PC-9 (cell line): ENCODE data around the gene RNF126. TPM values are rescaled to one million over a fixed set of nuclear protein-coding genes. Genes with fewer than 3 reads are reported as not detected.
"Not testable (repeated sequence)": the region's sequence is repeated elsewhere in the genome, so short reads cannot be mapped to it uniquely, and the experiment has no call there.

Source experiments
- BruUV-seq: library from RNA; stranded (reverse); fragments of 400-500 nt; replicated peaks from 2 replicates; lab custom pipeline; 2021; lab: Mats Ljungman, UMichigan
- CTCF ChIA-PET: fragments of 300-600 bp; sonication (Branson Sonifier 250); formaldehyde crosslinking; loops from one replicate; lab custom pipeline; 2022; ENCODE audit warnings: antibody characterized with exemption; lab: Charles Lee
- POLR2A ChIA-PET: fragments of 300-600 bp; sonication (Branson Sonifier 250); formaldehyde crosslinking; loops from one replicate; lab custom pipeline; 2022; ENCODE audit warnings: antibody characterized with exemption; ENCODE audit not compliant: unreplicated experiment; lab: Charles Lee
- DNase-seq, 2 experiments: peaks; one replicate each; pipeline versions ENCODE4 v3.0.0 to v3.0.0-alpha.2; 2015 to 2022; ENCODE audit warnings: mixed read lengths in 1 of 2
- H2AFZ ChIP-seq: fragments of 200-600 bp; sonication (generic); 2 replicates; pipeline ENCODE4 v1.8.1; 2017; ENCODE audit warnings: antibody characterized with exemption
- H3F3A ChIP-seq: fragments of 200-600 bp; sonication (generic); 2 replicates; pipeline ENCODE4 v1.8.1; 2017; ENCODE audit warnings: antibody characterized with exemption, mild to moderate bottlenecking, low read depth; ENCODE audit not compliant: insufficient read depth
- H3K27ac ChIP-seq: fragments of 200-600 bp; sonication (generic); 2 replicates; pipeline ENCODE4 v1.6.1; 2016; ENCODE audit warnings: mixed run types
- H3K27me3 ChIP-seq: fragments of 200-600 bp; sonication (generic); 2 replicates; pipeline ENCODE4 v1.6.1; 2016; ENCODE audit warnings: low read depth, mixed run types; ENCODE audit not compliant: insufficient read depth
- H3K36me3 ChIP-seq: fragments of 200-600 bp; sonication (generic); 2 replicates; pipeline ENCODE4 v1.6.1; 2016; ENCODE audit warnings: low read depth, mixed run types
- H3K4me1 ChIP-seq: fragments of 200-600 bp; sonication (generic); replicated peaks from 2 replicates; pipeline ENCODE4 v1.6.1; 2016; ENCODE audit warnings: mixed run types; ENCODE audit not compliant: insufficient read depth
- H3K4me2 ChIP-seq: fragments of 200-600 bp; sonication (generic); 2 replicates; pipeline ENCODE4 v1.6.1; 2017; ENCODE audit warnings: mixed run types
- H3K4me3 ChIP-seq: fragments of 200-600 bp; sonication (generic); 2 replicates; pipeline ENCODE4 v1.6.1; 2016; ENCODE audit warnings: mixed run types
- H3K79me2 ChIP-seq: fragments of 200-600 bp; sonication (generic); 2 replicates; pipeline ENCODE4 v1.6.1; 2017; ENCODE audit warnings: low read depth, mixed run types
- H3K9me2 ChIP-seq: fragments of 200-600 bp; sonication (generic); 2 replicates; pipeline ENCODE4 v1.8.1; 2017; ENCODE audit warnings: mild to moderate bottlenecking; ENCODE audit not compliant: insufficient read depth
- H3K9me3 ChIP-seq: fragments of 200-600 bp; sonication (generic); 2 replicates; pipeline ENCODE4 v1.8.1; 2016; ENCODE audit warnings: low read depth; ENCODE audit not compliant: insufficient read depth
- H4K20me1 ChIP-seq: fragments of 200-600 bp; sonication (generic); 2 replicates; pipeline ENCODE4 v1.8.1; 2017; ENCODE audit not compliant: insufficient read depth
- EZH2 ChIP-seq: fragments of 200-600 bp; sonication (generic); IDR thresholded peaks from 2 replicates; pipeline ENCODE4 v1.8.0; 2017; ENCODE audit warnings: antibody characterized with exemption, low read depth
- intact Hi-C: fragments of 100-400 bp; cut with micrococcal nuclease; formaldehyde crosslinking; loops from one replicate; pipeline ENCODE4 v1.10.0; 2022; ENCODE audit not compliant: unreplicated experiment
- total RNA-seq: library from RNA; stranded (reverse); gene quantifications from 2 replicates; pipeline ENCODE4 v1.2.3, GENCODE V29; 2021
- TF ChIP-seq, protein P1 (sequence below): fragments of 200-600 bp; sonication (generic); conservative IDR thresholded peaks from 2 replicates; pipeline ENCODE4 v1.6.1; 2017; ENCODE audit warnings: mixed run types, antibody characterized with exemption, mild to moderate bottlenecking, moderate library complexity

RNF126 gene
- total RNA-seq, 1 experiment from 2014 or later = 54.4 TPM

DNA sequence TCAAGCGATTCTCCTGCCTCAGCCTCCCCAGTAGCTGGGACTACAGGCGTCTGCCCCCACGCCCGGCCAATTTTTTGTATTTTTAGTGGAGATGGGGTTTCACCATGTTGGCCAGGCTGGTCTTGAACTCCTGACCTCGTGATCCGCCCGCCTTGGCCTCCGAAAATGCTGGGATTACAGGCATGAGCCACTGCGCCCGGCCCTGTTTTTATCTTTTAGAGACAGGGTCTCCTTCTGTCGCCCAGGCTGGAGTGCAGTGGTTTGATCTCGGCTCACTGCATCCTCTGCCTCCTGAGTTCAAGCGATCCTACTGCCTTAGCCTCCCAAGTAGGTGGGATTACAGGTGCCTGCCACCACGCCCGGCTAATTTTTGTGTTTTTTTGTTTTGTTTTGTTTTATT is 35.5 kb upstream of the RNF126 start:
- H3K4me1 ChIP-seq, H3K9me3 ChIP-seq, H3K27ac ChIP-seq, H3K4me2 ChIP-seq, H3K9me2 ChIP-seq, DNase-seq, H3K4me3 ChIP-seq, POLR2A ChIA-PET, H2AFZ ChIP-seq, H3K36me3 ChIP-seq, BruUV-seq, intact Hi-C loops, H3K79me2 ChIP-seq, CTCF ChIA-PET, H3F3A ChIP-seq, H4K20me1 ChIP-seq: not testable (repeated sequence)
- peaks cover 18% of the 10 kb centered on the region for H3K27me3 ChIP-seq

DNA sequence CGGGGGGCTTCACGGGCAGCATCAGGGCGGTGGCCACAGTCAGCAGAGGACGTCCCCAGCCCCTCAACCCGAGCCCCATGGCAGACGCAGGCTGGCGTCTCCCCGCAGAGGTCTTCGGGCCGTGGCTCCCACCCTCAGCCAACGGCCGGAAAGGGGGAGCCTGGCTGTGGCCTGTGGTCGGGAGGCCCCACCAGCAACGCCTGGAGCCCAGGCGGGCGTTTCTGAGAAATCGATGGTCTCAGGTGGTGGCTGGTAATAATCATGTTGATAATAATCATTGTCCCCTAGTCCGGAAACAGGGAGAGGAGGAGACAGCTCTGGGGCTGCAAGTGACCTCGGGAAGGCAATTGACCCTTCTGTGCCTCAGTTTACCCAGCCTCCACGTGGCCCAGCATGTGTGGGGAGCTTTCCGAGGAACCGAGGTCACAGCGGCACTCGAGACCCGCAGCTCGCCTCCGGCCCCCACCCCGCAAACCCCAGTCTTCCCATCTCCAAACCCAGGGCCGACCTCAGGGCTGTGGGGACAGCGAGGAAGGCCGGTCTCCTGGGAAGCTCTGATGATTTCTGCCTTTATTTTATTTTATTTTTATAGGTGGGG is 32.4 kb upstream of the RNF126 start, which contains the start of gene PRSS57:
Gene PRSS57 (minus strand): TSS at position 101 of the 598 bp plus-strand sequence. CDS start 22 bp downstream, at position 79.
- intact Hi-C loops = no loop called here

GRCh38 chr19:694481-695351 is 31.7 kb upstream of the RNF126 start:
- Histone ChIP-seq H3K9me2 (no peaks in the 10 kb centered on the region), H3K27me3 (peaks cover 18% of the 10 kb centered on the region), H2AFZ (no peak overlapping the region), H3K36me3 (no peaks in the 10 kb centered on the region), H3F3A (no peaks in the 10 kb centered on the region), H3K4me1 (no peaks in the 10 kb centered on the region), H4K20me1 (no peaks in the 10 kb centered on the region), H3K27ac (no peak overlapping the region), H3K9me3 (no peaks in the 10 kb centered on the region), H3K4me2 (no peak overlapping the region), H3K4me3 (no peak overlapping the region), H3K79me2 (no peaks in the 10 kb centered on the region)
- intact Hi-C loops = no loop called here
- no TSS peak for BruUV-seq
- TF ChIP-seq EZH2 = no peak
- TF ChIP-seq, protein P1, sequence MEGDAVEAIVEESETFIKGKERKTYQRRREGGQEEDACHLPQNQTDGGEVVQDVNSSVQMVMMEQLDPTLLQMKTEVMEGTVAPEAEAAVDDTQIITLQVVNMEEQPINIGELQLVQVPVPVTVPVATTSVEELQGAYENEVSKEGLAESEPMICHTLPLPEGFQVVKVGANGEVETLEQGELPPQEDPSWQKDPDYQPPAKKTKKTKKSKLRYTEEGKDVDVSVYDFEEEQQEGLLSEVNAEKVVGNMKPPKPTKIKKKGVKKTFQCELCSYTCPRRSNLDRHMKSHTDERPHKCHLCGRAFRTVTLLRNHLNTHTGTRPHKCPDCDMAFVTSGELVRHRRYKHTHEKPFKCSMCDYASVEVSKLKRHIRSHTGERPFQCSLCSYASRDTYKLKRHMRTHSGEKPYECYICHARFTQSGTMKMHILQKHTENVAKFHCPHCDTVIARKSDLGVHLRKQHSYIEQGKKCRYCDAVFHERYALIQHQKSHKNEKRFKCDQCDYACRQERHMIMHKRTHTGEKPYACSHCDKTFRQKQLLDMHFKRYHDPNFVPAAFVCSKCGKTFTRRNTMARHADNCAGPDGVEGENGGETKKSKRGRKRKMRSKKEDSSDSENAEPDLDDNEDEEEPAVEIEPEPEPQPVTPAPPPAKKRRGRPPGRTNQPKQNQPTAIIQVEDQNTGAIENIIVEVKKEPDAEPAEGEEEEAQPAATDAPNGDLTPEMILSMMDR = no peak
- ChIA-PET CTCF (no interaction called here), POLR2A (no interaction called here)
- no peak for DNase-seq

More for the DNA sequence above, 32.4 kb upstream of the RNF126 start, which contains the start of gene PRSS57:
- H3F3A ChIP-seq = no peaks in the 10 kb centered on the region
- no peaks in the 10 kb centered on the region for H3K4me1 ChIP-seq
- H3K4me3 ChIP-seq = no peak within 1 kb of the TSS
- DNase-seq = no peak
- no peaks in the 10 kb centered on the region for H4K20me1 ChIP-seq
- CTCF ChIA-PET = no interaction called here
- H3K36me3 ChIP-seq = no peaks in the 10 kb centered on the region
- POLR2A ChIA-PET = no interaction called here
- H3K79me2 ChIP-seq = no peaks in the 10 kb centered on the region
- no peak within 1 kb of the TSS for H2AFZ ChIP-seq
- H3K9me3 ChIP-seq = no peaks in the 10 kb centered on the region
- H3K9me2 ChIP-seq = no peaks in the 10 kb centered on the region
- no peak for TF ChIP-seq EZH2
- TF ChIP-seq, protein P1 = no peak
- no peak within 1 kb of the TSS for H3K27ac ChIP-seq
- no peak within 1 kb of the TSS for H3K4me2 ChIP-seq
- no TSS peak for BruUV-seq
- H3K27me3 ChIP-seq = peaks cover 18% of the 10 kb centered on the region
